Common myeloid progenitor, CD34-positive (primary cell): Measurements from ENCODE around the gene DRAM2. TPM values are rescaled to one million over a fixed set of nuclear protein-coding genes. Genes with fewer than 3 reads are reported as not detected.
A peak's percentile ranks its signal among the peaks of the same experiment; 100 is the strongest.

Experiments used
- CTCF ChIA-PET: fragments of 350-600 bp; sonication (Branson Sonifier 250); formaldehyde crosslinking; loops from one replicate; lab custom pipeline; 2021; ENCODE audit warnings: antibody characterized with exemption; lab: Charles Lee
- POLR2A ChIA-PET: fragments of 350-600 bp; sonication (Branson Sonifier 250); formaldehyde crosslinking; loops from one replicate; lab custom pipeline; 2021; ENCODE audit warnings: antibody characterized with exemption; lab: Charles Lee
- DNase-seq, 3 donors: peaks; one replicate each; pipeline versions ENCODE4 v3.0.0 to v3.0.0-alpha.2; 2013
- H3K27ac ChIP-seq, 2 experiments: 1 replicate in 1 of 2; 2 replicates in 1 of 2; pipeline ENCODE4 v1.7.0; 2013; ENCODE audit warnings: inconsistent platforms in 2 of 2, low read length in 2 of 2, mild to moderate bottlenecking in 2 of 2, low read depth in 1 of 2, moderate library complexity in 1 of 2; ENCODE audit not compliant: severe bottlenecking in 2 of 2, insufficient read depth in 1 of 2, poor library complexity in 1 of 2
- H3K27me3 ChIP-seq, 5 experiments: replicated peaks in 2 of 5; 1 replicate in 3 of 5; 2 replicates in 2 of 5; pipeline versions ENCODE4 v1.6.1 to v1.7.0; 2013; ENCODE audit warnings: low read length in 4 of 5, mild to moderate bottlenecking in 2 of 5, moderate library complexity in 2 of 5, inconsistent platforms in 1 of 5; ENCODE audit not compliant: insufficient read depth in 5 of 5, control insufficient read depth in 4 of 5
- H3K36me3 ChIP-seq, 4 experiments: 1 replicate in 2 of 4; 2 replicates in 2 of 4; pipeline versions ENCODE4 v1.6.1 to v1.7.0; 2013; ENCODE audit warnings: low read length in 3 of 4, control low read depth in 1 of 4, mild to moderate bottlenecking in 1 of 4; ENCODE audit not compliant: control insufficient read depth in 4 of 4, insufficient read depth in 4 of 4
- H3K4me1 ChIP-seq, 4 experiments: 1 replicate in 3 of 4; 2 replicates in 1 of 4; pipeline versions ENCODE4 v1.6.1 to v1.7.1; 2013; ENCODE audit warnings: low read length in 3 of 4, mild to moderate bottlenecking in 3 of 4, control low read depth in 1 of 4, inconsistent platforms in 1 of 4, moderate library complexity in 1 of 4; ENCODE audit not compliant: control insufficient read depth in 4 of 4, insufficient read depth in 4 of 4; ENCODE audit errors: control extremely low read depth in 1 of 4
- H3K4me3 ChIP-seq, 7 experiments: 1 replicate in 4 of 7; 2 replicates in 3 of 7; pipeline versions ENCODE4 v1.5.1 to v1.7.0; 2013; ENCODE audit warnings: mild to moderate bottlenecking in 7 of 7, low read length in 6 of 7, moderate library complexity in 6 of 7, inconsistent platforms in 2 of 7, low read depth in 2 of 7, control low read depth in 1 of 7; ENCODE audit not compliant: insufficient read depth in 4 of 7, control insufficient read depth in 1 of 7; ENCODE audit errors: extremely low read depth in 1 of 7
- H3K9me3 ChIP-seq, 5 experiments: 1 replicate in 4 of 5; 2 replicates in 1 of 5; pipeline versions ENCODE4 v1.6.1 to v1.7.1; 2013; ENCODE audit warnings: low read length in 4 of 5, mild to moderate bottlenecking in 2 of 5, inconsistent platforms in 1 of 5, low read depth in 1 of 5, moderate library complexity in 1 of 5; ENCODE audit not compliant: control insufficient read depth in 4 of 5, insufficient read depth in 2 of 5; ENCODE audit errors: control extremely low read depth in 1 of 5
- WGBS: methylation state at CpG from one replicate; pipeline ENCODE4 v1.1.5; 2013; ENCODE audit not compliant: insufficient coverage; 5-methylcytosine and 5-hydroxymethylcytosine counted together
- polyA plus RNA-seq: library from polyadenylated mRNA; unstranded; fragments of 120-200 nt; gene quantifications from one replicate; pipeline ENCODE4 v1.2.1, GENCODE V29; 2013

The DRAM2 gene
- polyA plus RNA-seq: 80.9 TPM

DNA sequence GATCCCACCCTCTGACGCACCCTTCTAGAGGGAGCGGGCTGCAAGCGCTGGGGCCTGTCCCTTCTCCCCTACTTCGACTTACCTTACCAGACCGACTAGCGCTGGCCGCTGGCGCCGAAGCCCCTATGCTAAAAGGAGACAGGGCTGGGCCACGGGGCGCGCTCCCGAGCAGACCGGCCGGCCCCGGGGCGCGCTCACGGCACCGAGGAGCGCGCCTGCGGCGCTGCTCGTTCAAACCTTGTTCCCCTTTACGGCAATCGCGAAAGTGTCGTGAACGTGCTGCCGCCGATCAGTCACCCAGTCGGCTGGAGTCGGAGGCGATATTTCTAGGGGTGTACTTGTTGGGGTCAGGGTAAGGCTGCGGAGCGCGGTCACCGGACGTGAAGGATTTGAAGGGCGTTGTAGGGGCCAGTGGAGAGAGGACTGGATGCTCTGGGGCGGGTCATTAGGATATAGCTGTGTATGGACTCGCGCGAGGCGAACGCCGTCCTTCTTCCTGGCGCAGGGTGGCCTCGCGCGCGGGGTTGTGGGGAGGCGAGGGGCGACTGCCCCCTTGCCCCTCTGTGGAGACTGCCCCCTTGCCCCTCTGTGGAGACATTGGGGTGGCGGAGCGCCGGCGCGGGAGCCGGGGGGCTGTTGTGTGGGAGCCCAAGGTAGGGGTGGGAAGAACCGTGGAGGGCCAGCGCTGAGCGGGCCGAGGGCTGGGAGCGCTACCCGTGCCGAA is at the start of gene DRAM2, which contains the start of gene CEPT1:
Gene DRAM2, minus strand, starts transcription at position 138 of the 724 bp plus-strand sequence. CDS start 8,539 bp downstream, outside the sequence.
Gene CEPT1, plus strand, starts transcription at position 268 of the 724 bp plus-strand sequence. CDS start 7,492 bp downstream, outside the sequence.
- H3K4me1 ChIP-seq: peaks cover 7 to 30% (median 18%) of the 10 kb centered on the region in 4 experiments
- no peaks in the 10 kb centered on the region for H3K27me3 ChIP-seq
- CTCF ChIA-PET: interaction anchor here (1.0 to 1.4 kb wide), 2 partner anchors 51 to 83 kb away, joined by 3 to 4 read pairs; no protein-coding TSS in a partner anchor
- no peaks in the 10 kb centered on the region for H3K9me3 ChIP-seq
- H3K27ac ChIP-seq: peak within 1 kb of the TSS; percentile 69 to 93
- POLR2A ChIA-PET: no interaction called here
- WGBS: 0% methylated on average over 44 of the region's 68 CpGs
- H3K4me3 ChIP-seq: peak within 1 kb of the TSS; percentile 81 to 100 (median 94)
- peaks cover 0 to 4% (median under 1%) of the 10 kb centered on the region in 4 experiments for H3K36me3 ChIP-seq
- peak; percentile 96 to 98 (median 98) for DNase-seq

DNA sequence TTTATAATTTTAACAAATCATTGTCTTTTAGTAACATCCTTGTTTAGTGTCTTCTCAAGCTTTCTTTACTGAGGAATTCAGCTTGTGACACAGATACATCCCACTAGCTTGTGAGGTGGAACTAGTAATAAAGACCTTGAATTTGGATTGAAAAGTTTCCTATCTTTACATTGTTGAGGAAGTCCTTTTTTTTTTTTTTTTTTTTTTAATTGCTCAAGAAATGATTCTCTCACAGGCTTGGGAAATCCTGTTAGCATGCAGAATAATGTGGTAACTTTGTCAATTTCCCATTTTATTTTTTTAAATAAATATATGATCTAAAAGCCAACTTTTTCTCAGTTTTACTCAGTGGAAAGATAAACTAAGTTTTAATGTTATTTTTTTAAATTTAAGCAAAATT is 44.8 kb upstream of the DRAM2 start:
- Histone ChIP-seq H3K9me3 (no peaks in the 10 kb centered on the region), H3K36me3 (peaks cover 14 to 66% (median 53%) of the 10 kb centered on the region in 4 experiments), H3K27ac (no peak overlapping the region), H3K27me3 (no peaks in the 10 kb centered on the region), H3K4me3 (no peak overlapping the region), H3K4me1 (peaks cover 0 to 11% (median 2%) of the 10 kb centered on the region in 4 experiments)
- ChIA-PET POLR2A (no interaction called here), CTCF (interaction anchor here (1.1 kb wide), 1 partner anchor 12 kb away, joined by 3 read pairs; no protein-coding TSS in a partner anchor)
- no peak for DNase-seq

DNA sequence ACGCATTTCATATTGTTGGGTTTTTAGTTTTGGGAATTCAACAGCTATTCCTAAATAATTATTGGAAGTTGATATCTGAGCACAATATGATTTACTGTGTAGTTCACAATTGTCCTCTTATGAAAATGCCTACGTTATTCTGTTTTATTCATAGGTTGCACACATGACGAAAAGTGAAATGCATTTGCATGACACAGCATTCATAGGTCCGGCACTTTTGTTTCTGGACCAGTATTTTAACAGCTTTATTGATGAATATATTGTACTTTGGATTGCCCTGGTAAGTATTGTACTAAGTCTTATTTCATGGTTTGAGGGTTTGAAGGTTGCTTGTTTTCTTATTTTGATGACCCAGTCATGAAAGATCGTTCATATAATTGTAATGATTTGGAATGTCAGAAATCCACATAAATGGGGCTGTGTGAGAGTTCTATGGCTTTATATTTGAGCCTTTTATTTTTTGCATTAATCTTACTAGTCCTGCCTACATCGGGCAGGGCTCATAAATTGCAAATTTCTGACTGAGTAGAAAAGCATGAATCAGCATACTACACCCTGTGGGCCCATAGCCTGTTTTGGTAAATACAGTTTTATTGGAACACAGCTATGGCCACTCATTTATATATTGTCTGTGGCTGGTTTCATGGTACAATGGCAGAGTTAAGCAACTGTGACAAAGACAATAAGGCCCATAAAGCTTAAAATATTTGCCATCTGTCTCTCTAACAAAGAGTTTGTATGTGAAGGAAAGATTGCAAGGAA is 43.6 kb upstream of the DRAM2 start:
- POLR2A ChIA-PET: no interaction called here
- H3K27me3 ChIP-seq: no peaks in the 10 kb centered on the region

DNA sequence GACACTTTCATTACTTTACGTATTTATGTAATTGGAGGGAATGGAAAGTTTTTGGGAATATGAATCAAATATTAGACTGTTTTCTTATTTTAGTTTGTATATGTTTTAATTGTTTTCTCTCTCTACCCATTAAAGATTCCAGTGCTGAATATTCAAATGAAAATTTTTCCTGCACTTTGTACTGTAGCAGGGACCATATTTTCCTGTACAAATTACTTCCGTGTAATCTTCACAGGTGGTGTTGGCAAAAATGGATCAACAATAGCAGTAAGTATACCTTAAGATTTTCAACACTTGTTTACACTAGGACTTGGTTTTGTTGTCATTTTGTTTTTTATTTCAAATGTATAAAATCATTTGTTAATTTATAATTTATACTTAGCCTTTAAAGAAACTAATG is 42.2 kb upstream of the DRAM2 start:
- ChIA-PET CTCF (interaction anchor here (0.8 to 1.6 kb wide), 2 partner anchors 9 to 49 kb away, joined by 3 to 6 read pairs; no protein-coding TSS in a partner anchor), POLR2A (no interaction called here)
- no peaks in the 10 kb centered on the region for H3K27me3 ChIP-seq
- H3K27ac ChIP-seq: no peak overlapping the region
- 100% methylated on average over 1 of the region's 2 CpGs for WGBS
- H3K36me3 ChIP-seq: peaks cover 14 to 60% (median 40%) of the 10 kb centered on the region in 4 experiments
- no peaks in the 10 kb centered on the region for H3K9me3 ChIP-seq
- no peak overlapping the region for H3K4me3 ChIP-seq
- DNase-seq: no peak
- H3K4me1 ChIP-seq: peaks cover 0 to 11% (median 0%) of the 10 kb centered on the region in 4 experiments

More for the DNA sequence above, 43.6 kb upstream of the DRAM2 start:
- CTCF ChIA-PET: interaction anchor here (1.0 to 1.6 kb wide), 4 partner anchors 8 to 19 kb away, joined by 3 to 6 read pairs (median 4); no protein-coding TSS in a partner anchor
- H3K9me3 ChIP-seq: no peaks in the 10 kb centered on the region
- no peak overlapping the region for H3K4me3 ChIP-seq
- WGBS: 100% methylated on average over 3 of the region's 6 CpGs
- no peak for DNase-seq
- no peak overlapping the region for H3K27ac ChIP-seq
- peaks cover 0 to 11% (median under 1%) of the 10 kb centered on the region in 4 experiments for H3K4me1 ChIP-seq
- peaks cover 14 to 64% (median 46%) of the 10 kb centered on the region in 4 experiments for H3K36me3 ChIP-seq

DNA sequence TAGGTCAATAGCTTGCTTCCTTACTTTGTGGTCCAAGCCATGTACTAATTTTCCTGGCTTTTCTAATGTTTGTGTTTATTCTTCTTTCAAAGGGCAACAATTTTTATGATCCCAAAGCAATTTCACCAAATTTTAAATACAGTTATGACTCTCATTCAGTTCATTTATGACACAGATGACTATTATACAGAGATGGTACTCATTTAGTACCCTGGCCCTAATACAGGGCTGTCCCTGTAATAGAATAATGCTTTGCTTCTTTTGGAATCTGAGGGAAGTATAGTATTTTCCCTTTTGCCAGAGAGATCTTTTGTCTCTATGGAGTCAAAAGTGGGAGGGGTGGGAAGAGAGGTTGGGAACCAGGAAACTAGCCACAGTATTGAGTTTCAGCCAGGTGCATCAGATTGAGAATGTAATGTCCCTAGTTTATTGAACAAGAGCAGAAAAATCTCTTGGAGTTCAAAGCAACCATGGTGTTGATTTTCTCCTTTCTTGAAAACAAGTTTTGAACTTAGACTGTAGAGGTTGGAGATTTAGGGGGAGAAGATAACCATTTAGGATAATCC is 40.2 kb upstream of the DRAM2 start:
- Histone ChIP-seq H3K9me3 (no peaks in the 10 kb centered on the region), H3K36me3 (peaks cover 16 to 51% (median 37%) of the 10 kb centered on the region in 4 experiments), H3K27me3 (no peaks in the 10 kb centered on the region), H3K4me1 (peaks cover 0 to 4% (median 0%) of the 10 kb centered on the region in 4 experiments), H3K4me3 (no peak overlapping the region), H3K27ac (no peak overlapping the region)
- CTCF ChIA-PET: no interaction called here
- POLR2A ChIA-PET: no interaction called here
- DNase-seq: no peak

DNA sequence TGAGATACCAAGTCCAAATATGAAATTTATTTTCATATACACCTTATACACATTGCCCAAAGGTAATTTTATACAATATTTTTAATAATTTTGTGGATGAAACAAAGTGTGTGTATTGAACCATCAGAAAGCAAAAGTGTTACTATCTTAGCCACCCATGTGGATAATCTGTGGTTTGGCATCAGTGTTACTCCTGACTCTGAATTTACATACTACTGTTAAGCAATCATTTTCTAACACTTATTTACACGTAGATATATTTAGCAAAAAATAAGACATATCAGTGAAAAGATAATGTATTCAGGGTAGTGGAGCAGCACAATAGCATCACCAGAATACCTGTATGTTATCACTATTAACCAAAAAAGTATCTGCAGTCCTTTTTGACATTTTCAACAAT is 36.8 kb upstream of the DRAM2 start:
- ChIA-PET CTCF (no interaction called here), POLR2A (no interaction called here)
- Histone ChIP-seq H3K36me3 (peaks cover 18 to 49% (median 30%) of the 10 kb centered on the region in 4 experiments), H3K4me1 (no peaks in the 10 kb centered on the region), H3K9me3 (no peaks in the 10 kb centered on the region), H3K4me3 (no peak overlapping the region), H3K27me3 (no peaks in the 10 kb centered on the region), H3K27ac (no peak overlapping the region)
- DNase-seq: no peak
- WGBS: no CpG with 5 or more reads among the region's 1 CpG
